Epithelial cell of esophagus (primary cell): ENCODE data around the gene ATAD5.

Experiments
- DNase-seq: peaks from one replicate; pipeline ENCODE4 v3.0.0; 2010; ENCODE audit warnings: low read depth
- H3K4me3 ChIP-seq: 2 replicates; pipeline ENCODE4 v1.5.1; 2011; ENCODE audit warnings: mild to moderate bottlenecking, low read length, control low read depth
- TF ChIP-seq, protein P1 (sequence below): IDR thresholded peaks from 2 replicates; pipeline ENCODE4 v1.5.1; 2011; ENCODE audit warnings: low read depth, mild to moderate bottlenecking, low read length, control low read depth, inconsistent platforms; ENCODE audit not compliant: insufficient read depth; ENCODE audit errors: missing control alignments

The ATAD5 gene

DNA sequence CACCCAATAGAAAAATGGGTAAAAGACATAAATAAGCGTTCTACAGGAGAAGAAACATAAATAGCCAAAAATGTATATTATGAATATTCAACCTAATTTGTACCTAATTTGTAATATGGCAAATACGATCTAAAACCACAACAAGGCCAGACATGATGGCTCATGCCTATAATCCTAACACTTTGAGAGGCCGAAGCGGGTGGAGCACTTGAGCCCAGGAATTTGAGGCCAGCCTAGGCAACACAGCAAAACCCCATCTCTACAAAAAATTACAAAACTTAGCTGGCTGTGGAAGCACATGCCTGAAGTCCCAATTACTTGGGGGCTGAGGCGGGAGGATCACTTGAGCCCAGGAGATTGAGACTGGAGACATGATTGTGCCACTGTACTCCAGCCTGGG lies 37.4 kb upstream of the ATAD5 start:
- TF ChIP-seq, protein P1, sequence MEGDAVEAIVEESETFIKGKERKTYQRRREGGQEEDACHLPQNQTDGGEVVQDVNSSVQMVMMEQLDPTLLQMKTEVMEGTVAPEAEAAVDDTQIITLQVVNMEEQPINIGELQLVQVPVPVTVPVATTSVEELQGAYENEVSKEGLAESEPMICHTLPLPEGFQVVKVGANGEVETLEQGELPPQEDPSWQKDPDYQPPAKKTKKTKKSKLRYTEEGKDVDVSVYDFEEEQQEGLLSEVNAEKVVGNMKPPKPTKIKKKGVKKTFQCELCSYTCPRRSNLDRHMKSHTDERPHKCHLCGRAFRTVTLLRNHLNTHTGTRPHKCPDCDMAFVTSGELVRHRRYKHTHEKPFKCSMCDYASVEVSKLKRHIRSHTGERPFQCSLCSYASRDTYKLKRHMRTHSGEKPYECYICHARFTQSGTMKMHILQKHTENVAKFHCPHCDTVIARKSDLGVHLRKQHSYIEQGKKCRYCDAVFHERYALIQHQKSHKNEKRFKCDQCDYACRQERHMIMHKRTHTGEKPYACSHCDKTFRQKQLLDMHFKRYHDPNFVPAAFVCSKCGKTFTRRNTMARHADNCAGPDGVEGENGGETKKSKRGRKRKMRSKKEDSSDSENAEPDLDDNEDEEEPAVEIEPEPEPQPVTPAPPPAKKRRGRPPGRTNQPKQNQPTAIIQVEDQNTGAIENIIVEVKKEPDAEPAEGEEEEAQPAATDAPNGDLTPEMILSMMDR = no peak
- DNase-seq = peak; percentile 53
- H3K4me3 ChIP-seq = no peak overlapping the region

DNA sequence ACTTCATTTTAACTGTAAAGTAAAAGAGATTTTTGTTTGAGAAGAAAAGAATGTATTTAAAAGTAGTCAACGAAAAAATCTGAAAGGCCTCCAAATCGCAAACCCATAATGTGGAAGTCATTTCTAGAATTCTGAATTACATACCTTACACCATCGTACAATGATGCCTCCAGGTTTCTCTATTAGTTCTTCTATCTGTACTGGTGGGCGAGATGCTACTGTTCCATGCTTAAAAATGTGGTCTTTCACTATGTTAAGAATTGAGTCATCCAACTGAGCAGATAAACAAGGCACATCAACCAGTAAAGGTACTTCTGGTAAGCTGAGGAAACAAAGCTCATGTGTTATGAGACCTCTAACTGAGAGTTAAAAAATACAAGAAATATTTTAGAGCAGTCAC lies 35.8 kb upstream of the ATAD5 start:
- TF ChIP-seq, protein P1 = no peak
- no peak overlapping the region for H3K4me3 ChIP-seq
- DNase-seq = no peak

DNA sequence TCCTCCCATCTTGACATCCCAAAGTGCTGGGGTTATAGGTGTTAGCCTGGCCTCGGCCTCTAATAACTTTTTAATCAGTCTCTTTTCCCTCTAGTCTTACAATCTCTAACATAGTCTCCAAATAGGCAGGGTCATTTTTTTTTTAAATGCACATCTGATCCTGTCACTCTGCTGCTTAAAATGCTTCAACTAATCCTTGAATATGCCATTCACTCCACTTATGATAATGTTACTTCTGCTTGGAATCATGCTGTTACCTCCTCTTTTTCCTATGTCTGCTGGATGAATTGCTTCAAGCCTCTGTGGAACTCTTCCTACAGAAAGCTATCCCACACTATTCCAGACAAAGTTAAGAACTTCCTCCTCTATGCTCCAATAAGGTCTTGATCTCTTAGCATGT lies 30.1 kb upstream of the ATAD5 start:
- TF ChIP-seq, protein P1 = no peak
- no peak for DNase-seq
- H3K4me3 ChIP-seq = no peak overlapping the region

DNA sequence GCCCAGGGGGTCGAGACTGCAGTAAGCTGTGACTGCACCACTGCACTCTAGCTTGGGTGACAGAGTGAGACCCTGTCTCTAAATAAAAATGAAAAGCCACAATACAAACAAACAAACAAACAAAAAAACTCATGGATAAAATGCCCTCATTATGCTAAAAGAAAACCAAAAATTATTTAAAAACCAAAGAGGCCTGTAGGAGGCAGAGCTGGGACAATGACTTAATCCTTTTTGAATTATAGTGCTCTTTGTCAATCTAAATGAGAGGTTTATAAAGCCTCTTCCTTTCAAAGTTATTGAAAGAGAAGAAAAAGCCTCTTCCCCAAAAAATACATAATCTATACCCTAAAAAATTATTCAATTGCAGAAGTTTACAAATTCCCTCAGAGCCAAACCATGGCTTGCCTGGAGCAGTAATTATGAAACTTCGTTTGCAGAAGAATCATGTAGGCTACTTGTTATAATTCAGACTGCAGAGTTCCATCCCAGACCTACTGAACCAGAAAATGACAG lies 25.8 kb upstream of the ATAD5 start:
- TF ChIP-seq, protein P1 = no peak
- DNase-seq = no peak

DNA sequence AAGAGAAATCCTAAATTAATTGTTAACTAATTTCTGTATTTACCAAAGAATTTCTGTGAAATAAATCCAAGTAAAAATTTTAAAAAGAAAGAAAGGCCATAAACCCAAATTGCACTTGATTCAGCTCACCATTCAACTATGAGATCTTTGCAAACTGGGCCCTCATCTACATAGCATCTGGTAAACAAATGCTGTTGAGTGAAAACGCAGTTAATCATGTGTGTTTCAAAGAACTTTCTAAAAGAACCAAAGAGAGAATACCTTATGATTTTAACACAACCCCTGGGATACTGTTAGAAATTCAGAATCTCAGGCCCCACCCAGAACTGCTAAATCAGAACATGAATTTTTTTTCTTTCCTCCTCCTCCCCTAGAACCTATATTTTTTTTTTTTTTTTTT lies 23.9 kb upstream of the ATAD5 start:
- TF ChIP-seq, protein P1 = no peak
- DNase-seq = no peak
- no peak overlapping the region for H3K4me3 ChIP-seq

More for the DNA sequence above, 25.8 kb upstream of the ATAD5 start:
- no peak overlapping the region for H3K4me3 ChIP-seq

DNA sequence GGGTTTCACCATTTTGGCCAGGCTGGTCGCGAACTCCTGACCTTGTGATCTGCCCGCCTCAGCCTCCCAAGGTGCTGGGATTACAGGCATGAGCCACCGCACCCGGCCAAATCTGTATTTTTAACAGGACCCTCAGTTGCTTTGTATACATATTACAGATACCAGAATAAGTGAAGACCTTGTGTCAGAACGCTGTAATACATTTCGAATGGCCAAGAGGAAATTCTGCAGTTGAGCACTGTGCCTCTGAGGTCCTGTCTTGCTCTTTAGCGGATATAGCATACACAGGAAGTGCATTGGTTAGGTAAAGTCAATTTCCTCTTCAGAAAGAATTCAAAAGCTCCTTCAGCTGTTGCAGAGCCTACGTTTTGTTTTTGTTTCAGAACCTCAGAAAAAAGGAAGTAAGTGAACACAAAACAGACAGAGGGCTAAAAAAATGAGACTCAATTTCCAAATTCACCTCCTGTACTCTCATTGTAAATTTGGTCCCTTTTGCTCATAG lies 22.9 kb upstream of the ATAD5 start:
- no peak for DNase-seq
- TF ChIP-seq, protein P1 = no peak
- H3K4me3 ChIP-seq = no peak overlapping the region

DNA sequence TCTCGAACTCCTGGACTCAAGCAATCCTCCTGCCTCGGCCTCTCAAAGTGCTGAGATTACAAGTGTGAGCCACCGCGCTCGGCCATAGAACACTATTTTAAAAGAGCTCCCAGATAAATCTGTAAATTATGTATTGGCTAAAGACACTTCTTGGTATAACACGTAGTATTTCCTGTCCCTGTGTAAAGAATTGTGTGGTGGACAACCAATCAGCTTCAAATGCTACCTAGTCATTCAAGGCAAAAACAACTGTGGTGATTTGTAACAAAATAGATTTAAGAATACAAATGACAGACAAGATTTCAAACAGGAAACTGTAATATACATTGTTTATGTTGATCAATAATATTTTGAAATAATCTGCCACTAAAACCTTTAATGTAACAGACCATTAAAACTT lies 21.9 kb upstream of the ATAD5 start:
- TF ChIP-seq, protein P1 = no peak
- no peak overlapping the region for H3K4me3 ChIP-seq
- no peak for DNase-seq
